Measurements from ENCODE around the gene PTPRM.

- TF ChIP-seq CTCF (IDR thresholded peaks at IDR 0.05) (no peak), ZBTB33 (IDR thresholded peaks at IDR 0.05; ENCODE audit: borderline replicate concordance, low read depth) (no peak), EP300 (IDR thresholded peaks at IDR 0.05; ENCODE audit: borderline replicate concordance in 1 of 2, low read depth in 1 of 2, low read length in 1 of 2) (no peak), SMC3 (IDR thresholded peaks at IDR 0.05; ENCODE audit: low read depth, low read length) (no peak), RXRA (IDR thresholded peaks at IDR 0.05; ENCODE audit: borderline replicate concordance, low read depth) (no peak)
These were observed 609.4 kb downstream of the PTPRM start for GRCh38 chr18:8176554-8176953.
